WTC11 (cell line): Measurements from ENCODE around the gene CD46. TPM values are rescaled to one million over a fixed set of nuclear protein-coding genes. Genes with fewer than 3 reads are reported as not detected.

ENCODE experiments used
- ATAC-seq: fragments of 200-7000 bp; cut with Tn5 transposase; 2 replicates; pipeline ENCODE4 v1.10.0; 2021; ENCODE audit warnings: mild to moderate bottlenecking, moderate library complexity
- CTCF ChIA-PET: fragments of 300-600 bp; sonication (Branson Sonifier 250); formaldehyde crosslinking; loops from one replicate; lab custom pipeline; 2021; ENCODE audit warnings: antibody characterized with exemption; lab: Charles Lee
- POLR2A ChIA-PET: fragments of 350-600 bp; sonication (Branson Sonifier 250); formaldehyde crosslinking; loops from one replicate; lab custom pipeline; 2021; ENCODE audit warnings: antibody characterized with exemption; lab: Charles Lee
- DNase-seq: peaks from one replicate; pipeline ENCODE4 v3.0.0; 2021; ENCODE audit warnings: low spot score
- H3K27ac Mint-ChIP-seq: 2 replicates; pipeline ENCODE4 v1.8.0; 2021; ENCODE audit warnings: mixed read lengths
- H3K27me3 Mint-ChIP-seq: 2 replicates; pipeline ENCODE4 v1.8.0; 2021; ENCODE audit warnings: low read depth, mild to moderate bottlenecking, moderate library complexity, mixed read lengths
- H3K36me3 Mint-ChIP-seq: 2 replicates; pipeline ENCODE4 v1.8.0; 2021; ENCODE audit warnings: mixed read lengths
- H3K4me1 Mint-ChIP-seq: 2 replicates; pipeline ENCODE4 v1.8.0; 2022; ENCODE audit warnings: mixed read lengths
- H3K4me3 Mint-ChIP-seq: 2 replicates; pipeline ENCODE4 v1.8.0; 2021; ENCODE audit warnings: mild to moderate bottlenecking, moderate library complexity, mixed read lengths
- H3K9me3 Mint-ChIP-seq: 2 replicates; pipeline ENCODE4 v1.8.0; 2021; ENCODE audit warnings: mixed read lengths
- ARID4B ChIP-seq: sonication (generic); formaldehyde crosslinking; IDR thresholded peaks from 2 replicates; pipeline ENCODE4 v1.8.0; 2023; ENCODE audit warnings: missing genetic modification reagents, mild to moderate bottlenecking, borderline replicate concordance
- ATF1 ChIP-seq: sonication (generic); formaldehyde crosslinking; IDR thresholded peaks from 2 replicates; pipeline ENCODE4 v1.8.1; 2023; ENCODE audit warnings: mild to moderate bottlenecking, moderate library complexity, missing genetic modification reagents
- FOXK1 ChIP-seq: sonication (generic); formaldehyde crosslinking; IDR thresholded peaks from 2 replicates; pipeline ENCODE4 v1.8.0; 2022; ENCODE audit warnings: mild to moderate bottlenecking, moderate library complexity, missing genetic modification reagents
- IRF1 ChIP-seq: sonication (generic); formaldehyde crosslinking; IDR thresholded peaks from 2 replicates; pipeline ENCODE4 v1.8.0; 2023; ENCODE audit warnings: missing genetic modification reagents
- RELA ChIP-seq: sonication (generic); formaldehyde crosslinking; IDR thresholded peaks from 2 replicates; pipeline ENCODE4 v1.8.1; 2022; ENCODE audit warnings: missing genetic modification reagents, mild to moderate bottlenecking, borderline replicate concordance
- SMAD4 ChIP-seq: sonication (generic); formaldehyde crosslinking; IDR thresholded peaks from 2 replicates; pipeline ENCODE4 v1.8.0; 2022; ENCODE audit warnings: mild to moderate bottlenecking, missing genetic modification reagents
- SOX15 ChIP-seq: fragments of 250-450 bp; sonication (Bioruptor Pico); IDR thresholded peaks from 2 replicates; pipeline ENCODE4 v1.9.0; 2021; ENCODE audit warnings: mild to moderate bottlenecking
- TCF7 ChIP-seq: sonication (generic); formaldehyde crosslinking; IDR thresholded peaks from 2 replicates; pipeline ENCODE4 v1.8.0; 2022; ENCODE audit warnings: mild to moderate bottlenecking, low read depth, missing genetic modification reagents, moderate library complexity
- TP53 ChIP-seq: sonication (generic); formaldehyde crosslinking; IDR thresholded peaks from 2 replicates; pipeline ENCODE4 v1.8.1; 2023; ENCODE audit warnings: mild to moderate bottlenecking, missing genetic modification reagents
- USF1 ChIP-seq: sonication (generic); formaldehyde crosslinking; IDR thresholded peaks from 2 replicates; pipeline ENCODE4 v1.8.0; 2022; ENCODE audit warnings: mild to moderate bottlenecking, missing genetic modification reagents
- ZNF138 ChIP-seq: sonication (generic); formaldehyde crosslinking; conservative IDR thresholded peaks from 2 replicates; pipeline ENCODE4 v1.8.1; 2022; ENCODE audit warnings: mild to moderate bottlenecking, moderate library complexity, missing genetic modification reagents
- ZNF219 ChIP-seq: sonication (generic); formaldehyde crosslinking; IDR thresholded peaks from 2 replicates; pipeline ENCODE4 v1.8.0; 2023; ENCODE audit warnings: missing genetic modification reagents, mild to moderate bottlenecking, borderline replicate concordance
- ZNF317 ChIP-seq: sonication (generic); formaldehyde crosslinking; IDR thresholded peaks from 2 replicates; pipeline ENCODE4 v1.8.1; 2023; ENCODE audit warnings: low read depth, mild to moderate bottlenecking, moderate library complexity, missing genetic modification reagents, borderline replicate concordance
- ZNF396 ChIP-seq: fragments of 250-450 bp; sonication (Bioruptor Pico); IDR thresholded peaks from 2 replicates; pipeline ENCODE4 v1.8.0; 2021; ENCODE audit warnings: mild to moderate bottlenecking, moderate library complexity, borderline replicate concordance
- ZNF423 ChIP-seq: fragments of 250-450 bp; sonication (Bioruptor Pico); IDR thresholded peaks from 2 replicates; pipeline ENCODE4 v2.1.2; 2022; ENCODE audit warnings: mild to moderate bottlenecking, moderate library complexity
- total RNA-seq: library from RNA; stranded (reverse); gene quantifications from 3 replicates; pipeline ENCODE4 v1.2.3, GENCODE V29; 2021

CD46 gene
- total RNA-seq, 1 experiment from 2014 or later, result 150 TPM

GRCh38 chr1:207789386-207789785 lies 37.5 kb downstream of the CD46 start (continued):
- TF ChIP-seq IRF1 (CRISPR knock-in tag) (no peak), FOXK1 (CRISPR knock-in tag) (no peak), SMAD4 (no peak), ZNF138 (CRISPR knock-in tag) (no peak), ZNF219 (CRISPR knock-in tag) (no peak), ZNF423 (CRISPR knock-in tag) (no peak), TP53 (CRISPR knock-in tag) (no peak), SOX15 (CRISPR knock-in tag) (no peak), TCF7 (no peak)

GRCh38 chr1:207789792-207790787 lies 38.2 kb downstream of the CD46 start:
- ChIA-PET CTCF (interaction anchor here (0.6 kb wide), 1 partner anchor 77 kb away, joined by 5 read pairs; no protein-coding TSS in a partner anchor), POLR2A (interaction anchor here (0.6 to 0.7 kb wide), 2 partner anchors 29 to 1761 kb away, joined by 4 to 7 read pairs; no protein-coding TSS in a partner anchor)
- peaks cover 47% of the 10 kb centered on the region for H3K36me3 Mint-ChIP-seq
- TF ChIP-seq ARID4B (CRISPR knock-in tag), result no peak
- no peak for TF ChIP-seq ZNF317
- TF ChIP-seq RELA (CRISPR knock-in tag), result no peak
- no peak for TF ChIP-seq ATF1 (CRISPR knock-in tag)
- no peak for ATAC-seq
- DNase-seq, result no peak
- no peak overlapping the region for H3K4me3 Mint-ChIP-seq
- no peaks in the 10 kb centered on the region for H3K9me3 Mint-ChIP-seq
- no peak overlapping the region for H3K27ac Mint-ChIP-seq
- H3K4me1 Mint-ChIP-seq, result no peaks in the 10 kb centered on the region
- H3K27me3 Mint-ChIP-seq, result no peaks in the 10 kb centered on the region

GRCh38 chr1:207791290-207791689 lies 39.4 kb downstream of the CD46 start:
- Mint-ChIP-seq H3K4me3 (no peak overlapping the region), H3K9me3 (no peaks in the 10 kb centered on the region), H3K27ac (no peak overlapping the region), H3K27me3 (no peaks in the 10 kb centered on the region), H3K36me3 (peaks cover 39% of the 10 kb centered on the region), H3K4me1 (no peaks in the 10 kb centered on the region)
- ChIA-PET CTCF (no interaction called here), POLR2A (interaction anchor here (0.5 kb wide), 1 partner anchor 83 kb away, joined by 3 read pairs; no protein-coding TSS in a partner anchor)
- TF ChIP-seq TP53 (CRISPR knock-in tag) (no peak), ZNF396 (no peak), USF1 (no peak)
- no peak for DNase-seq
- ATAC-seq, result no peak
